Measurements from ENCODE around the gene SPARCL1. TPM values are rescaled to one million over a fixed set of nuclear protein-coding genes. Genes with fewer than 3 reads are reported as not detected.

The SPARCL1 gene
- total and polyA plus RNA-seq, 11 donors: 163 to 829 (median 250) TPM

Other genes with a start within 250 kb of the SPARCL1 start
- under 1 TPM in 5 of 9 donors, not detected in 4; 0.16 to 0.73 (median 0.35) TPM for gene HSD17B13, start 206.5 kb downstream of the SPARCL1 start, total RNA-seq
- under 1 TPM; 0.11 to 0.23 TPM for gene HSD17B13, start 206.5 kb downstream of the SPARCL1 start, polyA plus RNA-seq
- 10 to 100 TPM in 6 of 9 donors, 1 to 10 TPM in 3; 6.6 to 28.0 (median 13.4) TPM for gene HSD17B11, start 138.2 kb downstream of the SPARCL1 start, total RNA-seq
- gene HSD17B11, start 138.2 kb downstream of the SPARCL1 start, polyA plus RNA-seq: 10 to 100 TPM; 17.8 to 22.9 TPM
- gene NUDT9, start 106.8 kb downstream of the SPARCL1 start, total RNA-seq: 10 to 100 TPM; 17.1 to 29.7 (median 24.0) TPM
- gene NUDT9, start 106.8 kb downstream of the SPARCL1 start, polyA plus RNA-seq: 10 to 100 TPM; 55.5 to 56.6 TPM
- not detected for gene DSPP, start 79.2 kb upstream of the SPARCL1 start, total RNA-seq
- not detected for gene DSPP, start 79.2 kb upstream of the SPARCL1 start, polyA plus RNA-seq
- not detected for gene DMP1, start 120.9 kb upstream of the SPARCL1 start, total RNA-seq
- gene DMP1, start 120.9 kb upstream of the SPARCL1 start, polyA plus RNA-seq: not detected